GM23338 (cell line): ENCODE data around the gene DNAH9. TPM values are rescaled to one million over a fixed set of nuclear protein-coding genes. Genes with fewer than 3 reads are reported as not detected.

Experiments
- ATAC-seq: fragments of 200-7000 bp; cut with Tn5 transposase; 3 replicates; pipeline ENCODE4 v1.9.1; 2020
- DNase-seq: peaks from one replicate; pipeline ENCODE4 v3.0.0-alpha.2; 2015; ENCODE audit warnings: low spot score
- H2AFZ ChIP-seq: fragments of 200-600 bp; sonication (generic); 2 replicates; pipeline ENCODE4 v1.8.0; 2016; ENCODE audit warnings: antibody characterized with exemption, mild to moderate bottlenecking, moderate library complexity
- H3F3A ChIP-seq: fragments of 200-600 bp; sonication (generic); replicated peaks from 2 replicates; pipeline ENCODE4 v1.8.0; 2017; ENCODE audit warnings: antibody characterized with exemption, mixed run types, low read depth
- H3K27ac ChIP-seq: fragments of 200-600 bp; sonication (generic); 2 replicates; pipeline ENCODE4 v1.6.1; 2016; ENCODE audit warnings: low read depth
- H3K27me3 ChIP-seq: fragments of 200-600 bp; sonication (generic); 2 replicates; pipeline ENCODE4 v1.8.0; 2016; ENCODE audit warnings: mild to moderate bottlenecking, mixed run types, moderate library complexity; ENCODE audit not compliant: insufficient read depth
- H3K36me3 ChIP-seq: fragments of 200-600 bp; sonication (generic); 2 replicates; pipeline ENCODE4 v1.8.0; 2016; ENCODE audit warnings: mild to moderate bottlenecking; ENCODE audit not compliant: insufficient read depth
- H3K4me1 ChIP-seq: fragments of 200-600 bp; sonication (generic); 2 replicates; pipeline ENCODE4 v1.8.0; 2016; ENCODE audit warnings: mild to moderate bottlenecking, moderate library complexity; ENCODE audit not compliant: insufficient read depth
- H3K4me2 ChIP-seq: fragments of 200-600 bp; sonication (generic); 2 replicates; pipeline ENCODE4 v1.7.1; 2017; ENCODE audit warnings: mixed run types
- H3K4me3 ChIP-seq: fragments of 200-600 bp; sonication (generic); 2 replicates; pipeline ENCODE4 v1.6.1; 2016; ENCODE audit warnings: mixed run types
- H3K79me2 ChIP-seq: fragments of 200-600 bp; sonication (generic); replicated peaks from 2 replicates; pipeline ENCODE4 v1.8.0; 2017; ENCODE audit warnings: mild to moderate bottlenecking; ENCODE audit not compliant: insufficient read depth
- H3K9me2 ChIP-seq: fragments of 200-600 bp; sonication (generic); 2 replicates; pipeline ENCODE4 v1.8.0; 2017; ENCODE audit not compliant: insufficient read depth
- H4K20me1 ChIP-seq: fragments of 200-600 bp; sonication (generic); replicated peaks from 2 replicates; pipeline ENCODE4 v1.8.0; 2017; ENCODE audit warnings: mild to moderate bottlenecking; ENCODE audit not compliant: insufficient read depth
- H3K27ac Mint-ChIP-seq: 2 replicates; pipeline ENCODE4 v1.8.0; 2020; ENCODE audit warnings: inconsistent platforms, mild to moderate bottlenecking, moderate library complexity, mixed read lengths
- H3K27me3 Mint-ChIP-seq: 3 replicates; pipeline ENCODE4 v1.8.0; 2022; ENCODE audit warnings: low read depth, mild to moderate bottlenecking, moderate library complexity, mixed read lengths, inconsistent platforms; ENCODE audit not compliant: insufficient read depth, poor library complexity
- H3K36me3 Mint-ChIP-seq: 3 replicates; pipeline ENCODE4 v1.8.0; 2021; ENCODE audit warnings: low read depth, mild to moderate bottlenecking, inconsistent platforms, moderate library complexity, mixed read lengths
- H3K4me1 Mint-ChIP-seq: 3 replicates; pipeline ENCODE4 v1.8.0; 2020; ENCODE audit warnings: mild to moderate bottlenecking, inconsistent platforms, mixed read lengths
- H3K4me3 Mint-ChIP-seq: 3 replicates; pipeline ENCODE4 v1.8.0; 2021; ENCODE audit warnings: moderate library complexity, mild to moderate bottlenecking, inconsistent platforms, mixed read lengths
- H3K9me3 Mint-ChIP-seq: 3 replicates; pipeline ENCODE4 v1.8.0; 2020; ENCODE audit warnings: moderate library complexity, mild to moderate bottlenecking, inconsistent platforms, mixed read lengths
- CREB1 ChIP-seq: fragments of 250-450 bp; sonication (Bioruptor Pico); IDR thresholded peaks from 2 replicates; pipeline ENCODE4 v1.5.0; 2020; ENCODE audit warnings: low read depth, mild to moderate bottlenecking, moderate library complexity
- CTCF ChIP-seq, 2 experiments: fragments of 200-600 bp in 1 of 2; sonication (generic) in 1 of 2; conservative IDR thresholded peaks; 2 replicates each; pipeline versions ENCODE4 v1.5.1 to v1.6.1; 2016 to 2017; ENCODE audit warnings: antibody characterized with exemption in 2 of 2, low read depth in 2 of 2, mild to moderate bottlenecking in 2 of 2, moderate library complexity in 1 of 2
- ETS1 ChIP-seq: IDR thresholded peaks from 2 replicates; pipeline ENCODE4 v1.6.1; 2016; ENCODE audit warnings: antibody characterized with exemption
- EZH2 ChIP-seq: fragments of 200-600 bp; sonication (generic); IDR thresholded peaks from one replicate; pipeline ENCODE4 v1.8.0; 2017; ENCODE audit warnings: antibody characterized with exemption, mild to moderate bottlenecking, low read depth; ENCODE audit not compliant: unreplicated experiment
- EZH2phosphoT487 ChIP-seq: fragments of 200-600 bp; sonication (generic); IDR thresholded peaks from one replicate; pipeline ENCODE4 v1.8.1; 2018; ENCODE audit warnings: antibody characterized with exemption; ENCODE audit not compliant: unreplicated experiment
- JUNB ChIP-seq: IDR thresholded peaks from one replicate; pipeline ENCODE4 v1.6.1; 2016; ENCODE audit warnings: antibody characterized with exemption; ENCODE audit not compliant: unreplicated experiment
- NANOG ChIP-seq: IDR thresholded peaks from 2 replicates; pipeline ENCODE4 v1.6.1; 2016; ENCODE audit warnings: antibody characterized with exemption, borderline replicate concordance
- POLR2AphosphoS5 ChIP-seq: IDR thresholded peaks from 2 replicates; pipeline ENCODE4 v1.6.1; 2016; ENCODE audit warnings: antibody characterized with exemption, low read depth
- REST ChIP-seq: IDR thresholded peaks from one replicate; pipeline ENCODE4 v1.6.1; 2018; ENCODE audit warnings: antibody characterized with exemption; ENCODE audit not compliant: unreplicated experiment
- STAT1 ChIP-seq: IDR thresholded peaks from one replicate; pipeline ENCODE4 v1.6.1; 2016; ENCODE audit warnings: antibody characterized with exemption; ENCODE audit not compliant: unreplicated experiment
- ZNF114 ChIP-seq: fragments of 250-450 bp; sonication (Bioruptor Pico); IDR thresholded peaks from 2 replicates; pipeline ENCODE4 v1.5.0; 2020; ENCODE audit warnings: mild to moderate bottlenecking, moderate library complexity
- ZNF331 ChIP-seq: fragments of 250-450 bp; sonication (Bioruptor Pico); IDR thresholded peaks from 2 replicates; pipeline ENCODE4 v1.5.0; 2020; ENCODE audit warnings: low read depth, mild to moderate bottlenecking, moderate library complexity
- ZNF462 ChIP-seq: fragments of 250-450 bp; sonication (Bioruptor Pico); IDR thresholded peaks from 2 replicates; pipeline ENCODE4 v1.5.0; 2020; ENCODE audit warnings: mild to moderate bottlenecking, moderate library complexity
- polyA plus RNA-seq: library from polyadenylated mRNA; unstranded; fragments of >200 nt; fragmentation: Nextera tagmentation; extraction: Ambion mirVana; gene quantifications from 2 replicates; pipeline ENCODE4 v1.2.1, GENCODE V29; 2016
- total RNA-seq: library from RNA; depleted of rRNA; stranded (reverse); fragments of >200 nt; shearing (Covaris generic); gene quantifications from 2 replicates; pipeline ENCODE4 v1.2.3, GENCODE V29; 2014

DNAH9 gene
- total and polyA plus RNA-seq, 2 experiments from 2014 or later: not detected

- Mint-ChIP-seq H3K27me3 (peaks cover 3% of the 10 kb centered on the region), H3K27ac (no peak overlapping the region), H3K9me3 (peaks cover 59% of the 10 kb centered on the region; the same call in 2 of the 3 replicates), H3K36me3 (peaks cover 45% of the 10 kb centered on the region), H3K4me1 (no peaks in the 10 kb centered on the region), H3K4me3 (no peak overlapping the region)
- H3K79me2 ChIP-seq: no peaks in the 10 kb centered on the region
- no peak overlapping the region for H2AFZ ChIP-seq
- H4K20me1 ChIP-seq: no peaks in the 10 kb centered on the region
- DNase-seq: no peak
- TF ChIP-seq CTCF (conservative IDR thresholded peaks at IDR 0.05; ENCODE audit: low read depth in 2 of 2) (no peak), EZH2 (no peak), POLR2AphosphoS5 (no peak), ZNF331 (CRISPR knock-in tag) (no peak), ZNF462 (no peak), ZNF114 (CRISPR knock-in tag) (no peak), CREB1 (no peak), REST (no peak), STAT1 (no peak), JUNB (no peak), EZH2phosphoT487 (no peak), ETS1 (no peak), NANOG (no peak)
- no peak overlapping the region for H3K4me2 ChIP-seq
- no peaks in the 10 kb centered on the region for H3K27me3 ChIP-seq
- no peaks in the 10 kb centered on the region for H3K4me1 ChIP-seq
- no peaks in the 10 kb centered on the region; the same call in 1 of the 2 replicates for H3K36me3 ChIP-seq
- no peak overlapping the region for H3K27ac ChIP-seq
- no peak overlapping the region for H3K4me3 ChIP-seq
- H3F3A ChIP-seq: no peaks in the 10 kb centered on the region
- no peak for ATAC-seq
- H3K9me2 ChIP-seq: no peaks in the 10 kb centered on the region
Measured at GRCh38 chr17:11738151-11738550, 139.9 kb downstream of the DNAH9 start.
